Endothelial cell of umbilical vein (primary cell): ENCODE data around the gene DVL1. TPM values are rescaled to one million over a fixed set of nuclear protein-coding genes. Genes with fewer than 3 reads are reported as not detected.

ENCODE experiments used
- BruUV-seq: library from RNA; stranded (reverse); fragments of 400-500 nt; replicated peaks from 2 replicates; lab custom pipeline; 2021; lab: Mats Ljungman, UMichigan
- CTCF ChIA-PET: fragments of 300-600, 350-600 bp; sonication (Branson Sonifier 250); formaldehyde crosslinking; loops from one replicate; lab custom pipeline; 2021; ENCODE audit warnings: antibody characterized with exemption, inconsistent platforms; lab: Charles Lee
- POLR2A ChIA-PET: fragments of 300-600, 350-600 bp; sonication (Branson Sonifier 250); formaldehyde crosslinking; loops from one replicate; lab custom pipeline; 2021; ENCODE audit warnings: antibody characterized with exemption, inconsistent platforms; lab: Charles Lee
- DNase-seq: peaks from one replicate; pipeline ENCODE4 v3.0.0-alpha.2; 2011; ENCODE audit warnings: low read depth, low spot score
- FAIRE-seq: peaks from 2 replicates; lab custom pipeline; 2011; peaks lifted over from hg19 to GRCh38; lab: Jason Lieb, UNC
- H2AFZ ChIP-seq: 2 replicates; pipeline ENCODE4 v1.6.0; 2012; ENCODE audit warnings: low read depth, low read length, control low read depth, inconsistent platforms
- H3K27ac ChIP-seq: 2 replicates; pipeline ENCODE4 v1.5.1; 2011; ENCODE audit warnings: low read depth, mild to moderate bottlenecking, control low read depth, low read length, moderate library complexity; ENCODE audit not compliant: insufficient read depth
- H3K27me3 ChIP-seq, 2 experiments: 2 replicates each; pipeline versions ENCODE4 v1.6.0 to v1.6.1; 2011; ENCODE audit warnings: low read length in 2 of 2, mixed read lengths in 1 of 2; ENCODE audit not compliant: control insufficient read depth in 2 of 2, insufficient read depth in 2 of 2
- H3K36me3 ChIP-seq, 2 experiments: 2 replicates in 1 of 2; 3 replicates in 1 of 2; pipeline ENCODE4 v1.5.1; 2011; ENCODE audit warnings: low read length in 2 of 2, mild to moderate bottlenecking in 1 of 2, moderate library complexity in 1 of 2; ENCODE audit not compliant: control insufficient read depth in 2 of 2, insufficient read depth in 2 of 2; ENCODE audit errors: extremely low read depth in 1 of 2
- H3K4me1 ChIP-seq: 3 replicates; pipeline ENCODE4 v1.5.1; 2011; ENCODE audit warnings: mild to moderate bottlenecking, low read length; ENCODE audit not compliant: control insufficient read depth, insufficient read depth; ENCODE audit errors: extremely low read depth
- H3K4me2 ChIP-seq: 2 replicates; pipeline ENCODE4 v1.6.1; 2011; ENCODE audit warnings: low read length, control low read depth, mixed read lengths; ENCODE audit not compliant: insufficient read depth
- H3K4me3 ChIP-seq, 3 experiments: fragments of 200-600 bp in 1 of 3; sonication (generic), shearing (Covaris generic) in 1 of 3; replicated peaks in 1 of 3; 2 replicates each; pipeline ENCODE4 v1.5.1; 2011 to 2016; ENCODE audit warnings: control low read depth in 3 of 3, low read length in 3 of 3, mild to moderate bottlenecking in 2 of 3, inconsistent platforms in 1 of 3, low read depth in 1 of 3, moderate library complexity in 1 of 3; ENCODE audit not compliant: insufficient read depth in 1 of 3
- H3K79me2 ChIP-seq: 2 replicates; pipeline ENCODE4 v1.6.0; 2012; ENCODE audit warnings: low read length, inconsistent platforms; ENCODE audit not compliant: control insufficient read depth, insufficient read depth
- H3K9ac ChIP-seq: replicated peaks from 2 replicates; pipeline ENCODE3; 2011; ENCODE audit warnings: low read length, control low read depth; ENCODE audit not compliant: insufficient read depth; ENCODE audit errors: extremely low read depth
- H3K9me1 ChIP-seq: replicated peaks from 3 replicates; pipeline ENCODE4 v1.6.0; 2011; ENCODE audit warnings: mild to moderate bottlenecking, low read length; ENCODE audit not compliant: control insufficient read depth, insufficient read depth; ENCODE audit errors: extremely low read depth
- H3K9me3 ChIP-seq: replicated peaks from 2 replicates; pipeline ENCODE4 v1.5.1; 2012; ENCODE audit warnings: low read length, inconsistent platforms; ENCODE audit not compliant: control insufficient read depth, insufficient read depth
- H4K20me1 ChIP-seq: replicated peaks from 2 replicates; pipeline ENCODE3; 2011; ENCODE audit warnings: mild to moderate bottlenecking, low read length; ENCODE audit not compliant: control insufficient read depth, insufficient read depth; ENCODE audit errors: extremely low read depth
- CTCF ChIP-seq, 2 donors: IDR thresholded peaks; 1 replicate in 1 of 2; 2 replicates in 1 of 2; pipeline ENCODE4 v1.5.1; 2011; ENCODE audit warnings: low read length in 2 of 2, mild to moderate bottlenecking in 2 of 2, moderate library complexity in 2 of 2, control low read depth in 1 of 2, inconsistent platforms in 1 of 2, low read depth in 1 of 2; ENCODE audit not compliant: insufficient read depth in 1 of 2; ENCODE audit errors: extremely low read depth in 1 of 2
- EZH2 ChIP-seq: IDR thresholded peaks from 2 replicates; pipeline ENCODE4 v1.6.1; 2012; ENCODE audit warnings: borderline replicate concordance, low read depth, mild to moderate bottlenecking, moderate library complexity, low read length, inconsistent platforms; ENCODE audit not compliant: severe bottlenecking
- FOS ChIP-seq: IDR thresholded peaks from 2 replicates; pipeline ENCODE4 v1.6.1; 2011; ENCODE audit warnings: mild to moderate bottlenecking, low read length, moderate library complexity, borderline replicate concordance; ENCODE audit not compliant: insufficient read depth
- GATA2 ChIP-seq: IDR thresholded peaks from 2 replicates; pipeline ENCODE4 v1.7.0; 2011; ENCODE audit warnings: low read depth, mild to moderate bottlenecking, moderate library complexity, mixed read lengths, low read length; ENCODE audit not compliant: insufficient read length, insufficient read depth
- JUN ChIP-seq: IDR thresholded peaks from 2 replicates; pipeline ENCODE4 v1.6.1; 2011; ENCODE audit warnings: borderline replicate concordance, low read depth; ENCODE audit not compliant: insufficient read length, insufficient read depth
- MAX ChIP-seq: IDR thresholded peaks from 2 replicates; pipeline ENCODE4 v1.6.1; 2011; ENCODE audit not compliant: insufficient read depth, insufficient read length
- MYC ChIP-seq: IDR thresholded peaks from one replicate; pipeline ENCODE4 v1.6.1; 2011; ENCODE audit warnings: mild to moderate bottlenecking, low read depth, low read length
- POLR2A ChIP-seq: IDR thresholded peaks from 2 replicates; pipeline ENCODE4 v1.6.1; 2012; ENCODE audit warnings: low read depth, mild to moderate bottlenecking, control low read depth, low read length
- POLR2AphosphoS5 ChIP-seq: IDR thresholded peaks from 2 replicates; pipeline ENCODE4 v1.6.1; 2012; ENCODE audit warnings: low read depth, mild to moderate bottlenecking, control low read depth, low read length, moderate library complexity; ENCODE audit not compliant: insufficient read depth
- dilution Hi-C: fragments of 300-500 bp; cut with MboI; formaldehyde crosslinking; loops from one replicate; pipeline ENCODE4 v1.15.0; 2019; ENCODE audit warnings: low sequenced_read_pairs; ENCODE audit not compliant: extremely low pct_ligation_motif_present
- intact Hi-C: fragments of 100-400 bp; cut with micrococcal nuclease; formaldehyde crosslinking; loops from one replicate; pipeline ENCODE4 v1.10.0; 2022
- polyA plus RNA-seq, 4 experiments: library from polyadenylated mRNA; depleted of rRNA in 3 of 4; stranded (reverse) in 3 of 4; unstranded in 1 of 4; fragments of >200 nt; gene quantifications; 2 replicates each; pipeline versions ENCODE4 v1.2.1 to v1.2.3, GENCODE V29; 2011 to 2012; ENCODE audit warnings: missing spikeins in 1 of 4
- total RNA-seq: library from RNA; stranded (reverse); gene quantifications from 2 replicates; pipeline ENCODE4 v1.2.3, GENCODE V29; 2021

DVL1 gene
- total and polyA plus RNA-seq, 2 donors (not counting 3 experiments of a cell fraction or from before 2014, with no cell fraction given) = 26.8 to 36.5 TPM

GRCh38 chr1:1307261-1307922, 41.8 kb downstream of the DVL1 start:
- Histone ChIP-seq H3K27ac (no peak overlapping the region), H3K79me2 (no peaks in the 10 kb centered on the region), H3K9me1 (no peaks in the 10 kb centered on the region), H3K4me3 (peak overlapping the region; percentile 28 to 94 (median 66)), H3K4me1 (peaks cover 15% of the 10 kb centered on the region), H3K9me3 (no peaks in the 10 kb centered on the region), H3K27me3 (no peaks in the 10 kb centered on the region), H2AFZ (peak overlapping the region; percentile 39), H4K20me1 (no peaks in the 10 kb centered on the region), H3K36me3 (peaks cover 0 to 15% of the 10 kb centered on the region in 2 experiments), H3K9ac (peak overlapping the region; percentile 54), H3K4me2 (peak overlapping the region; percentile 21)
- ChIA-PET POLR2A (no interaction called here), CTCF (no interaction called here)
- TF ChIP-seq POLR2AphosphoS5 (peak; percentile 1), JUN (no peak), POLR2A (peak; percentile 21)
- intact Hi-C loops (loop anchor here (5.0 kb wide), 1 partner anchor 185 kb away; no protein-coding TSS in a partner anchor), dilution Hi-C loops (no loop called here)
- BruUV-seq = no TSS peak
- peak; percentile 16 for DNase-seq
- no peak for FAIRE-seq

- Histone ChIP-seq H3K36me3 (peaks cover 0 to 10% of the 10 kb centered on the region in 2 experiments), H3K9ac (no peak overlapping the region), H3K79me2 (no peaks in the 10 kb centered on the region), H3K27me3 (no peaks in the 10 kb centered on the region), H3K4me2 (peak overlapping the region; percentile 21), H2AFZ (no peak overlapping the region), H3K9me1 (no peaks in the 10 kb centered on the region), H3K27ac (no peak overlapping the region), H4K20me1 (no peaks in the 10 kb centered on the region), H3K4me3 (peak overlapping the region in 2 of 3 experiments; percentile 28 to 94), H3K4me1 (peaks cover 15% of the 10 kb centered on the region), H3K9me3 (no peaks in the 10 kb centered on the region)
- no peak for FAIRE-seq
- TF ChIP-seq CTCF (IDR thresholded peaks at IDR 0.05; ENCODE audit: extremely low read depth in 1 of 2, insufficient read depth in 1 of 2, low read depth in 1 of 2, low read length in 2 of 2) (no peak), FOS (no peak), MYC (no peak), POLR2A (no peak), EZH2 (no peak), GATA2 (no peak), JUN (no peak), POLR2AphosphoS5 (no peak), MAX (no peak)
- dilution Hi-C loops (no loop called here), intact Hi-C loops (loop anchor here (5.0 kb wide), 1 partner anchor 184 kb away; no protein-coding TSS in a partner anchor)
- ChIA-PET CTCF (no interaction called here), POLR2A (no interaction called here)
- DNase-seq = no peak
- BruUV-seq = TSS peak; percentile 11
These were observed 42.5 kb downstream of the DVL1 start for GRCh38 chr1:1306661-1307260.
